ENCODE measurements around the gene KLHL20. TPM values are rescaled to one million over a fixed set of nuclear protein-coding genes. Genes with fewer than 3 reads are reported as not detected.
A peak's percentile ranks its signal among the peaks of the same experiment; 100 is the strongest.

Gene KLHL20
- total and polyA plus RNA-seq, 2 of the 13 experiments (the other 11 are each of a cell fraction or from before 2014, with no cell fraction given) = 7.4 to 14.3 TPM

- 0 out of 2 replicates have a peak, but pooled peaks have one; percentile 4 for TF ChIP-seq ZNF891 (CRISPR knock-in tag; IDR thresholded peaks at IDR 0.05)
- TF ChIP-seq GMEB2 (CRISPR knock-in tag; IDR thresholded peaks at IDR 0.05; ENCODE audit: low read depth) = peak; percentile 78
- peak; percentile 79 for TF ChIP-seq ZGPAT (CRISPR knock-in tag; IDR thresholded peaks at IDR 0.05)
- TF ChIP-seq ZNF407 (CRISPR knock-in tag; IDR thresholded peaks at IDR 0.05; ENCODE audit: not compliant biosample characterization) = peak; percentile 49
- peak; percentile 77; the same call in 1 of the 2 replicates for TF ChIP-seq YEATS4 (CRISPR knock-in tag; IDR thresholded peaks at IDR 0.05; ENCODE audit: borderline replicate concordance)
- 0 out of 2 replicates have a peak, but pooled peaks have one; percentile 45 for TF ChIP-seq MIER3 (CRISPR knock-in tag; IDR thresholded peaks at IDR 0.05; ENCODE audit: borderline replicate concordance)
- no peak for TF ChIP-seq ZNF672 (CRISPR knock-in tag; IDR thresholded peaks at IDR 0.05)
- no peak for TF ChIP-seq SOX13 (IDR thresholded peaks at IDR 0.05)
- TF ChIP-seq SOX13 (CRISPR knock-in tag; conservative IDR thresholded peaks at IDR 0.05 in 1 of 2, IDR thresholded peaks at IDR 0.05 in 1 of 2) = peak in 1 of 2 experiments; percentile 33; a peak in 1 of 4 replicates
- TF ChIP-seq MED1 (CRISPR knock-in tag; IDR thresholded peaks at IDR 0.05) = no peak; the same call in 1 of the 2 replicates
- TF ChIP-seq DR1 (CRISPR knock-in tag; IDR thresholded peaks at IDR 0.05) = peak; percentile 65; the same call in 1 of the 2 replicates
- no peak for TF ChIP-seq STAG1 (CRISPR knock-in tag; IDR thresholded peaks at IDR 0.05)
- no peak for TF ChIP-seq TCF12 (IDR thresholded peaks at IDR 0.05)
- 0 out of 2 replicates have a peak, but pooled peaks have one; percentile 62 for TF ChIP-seq TCF12 (CRISPR knock-in tag; IDR thresholded peaks at IDR 0.05)
- TF ChIP-seq LCORL (IDR thresholded peaks at IDR 0.05) = no peak
- TF ChIP-seq LCORL (CRISPR knock-in tag; IDR thresholded peaks at IDR 0.05) = peak; percentile 55; the same call in 1 of the 2 replicates
- no peak for TF ChIP-seq SOX6 (IDR thresholded peaks at IDR 0.05)
- TF ChIP-seq SOX6 (CRISPR knock-in tag; IDR thresholded peaks at IDR 0.05) = peak; percentile 56
Observed at GRCh38 chr1:173824315-173825081, 109.7 kb downstream of the KLHL20 start, which contains the start of the genes CENPL and DARS2 (continued).

All from HepG2 (cell line).